Measurements from ENCODE around the gene ANKRD62.
"Not testable (repeated sequence)": the region's sequence is repeated elsewhere in the genome, so short reads cannot be mapped to it uniquely, and the experiment has no call there.

Gene ANKRD62

DNA sequence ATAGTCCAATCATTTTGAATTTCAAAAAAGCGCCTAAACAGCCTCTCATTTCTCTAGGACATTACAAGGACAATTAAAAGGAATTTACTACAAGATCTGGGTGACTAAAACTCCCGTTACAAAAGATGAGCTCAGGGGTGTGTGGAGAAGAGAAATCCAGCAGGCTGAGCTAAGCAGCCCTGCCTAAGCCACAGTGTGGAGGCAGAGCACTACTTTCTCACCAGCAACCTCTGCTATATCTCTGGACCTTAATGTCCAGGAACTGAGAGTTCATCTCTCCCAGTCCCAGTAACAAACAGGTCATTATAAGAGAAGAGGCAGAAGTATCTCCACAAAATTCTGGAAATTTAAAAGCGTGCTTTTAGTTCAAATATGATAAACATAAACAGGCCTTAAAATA, 18.9 kb upstream of the ANKRD62 start:
- H3K9me3 ChIP-seq (ENCODE audit: insufficient read depth, low read depth, low read length): no peaks in the 10 kb centered on the region
- no peak overlapping the region for H4K8ac ChIP-seq (ENCODE audit: low read depth, low read length)
- no peak overlapping the region for H2BK5ac ChIP-seq (ENCODE audit: low read depth, low read length, poor library complexity)
- no peaks in the 10 kb centered on the region for H3K27me3 ChIP-seq (ENCODE audit: insufficient read depth, low read length)
- no peak overlapping the region for H4K91ac ChIP-seq (ENCODE audit: low read depth, low read length)
- no CpG with 5 or more reads among the region's 3 CpGs for WGBS (ENCODE audit: extremely low coverage, insufficient coverage, insufficient read length)
- H3K14ac ChIP-seq (ENCODE audit: low read length): no peak overlapping the region
- H3K79me2 ChIP-seq (ENCODE audit: control insufficient read depth, insufficient read depth, low read length, poor library complexity): no peaks in the 10 kb centered on the region
- no peak overlapping the region for H3K23ac ChIP-seq (ENCODE audit: low read length)
- H3K18ac ChIP-seq (ENCODE audit: low read length): no peak overlapping the region
- no peak overlapping the region for H2BK12ac ChIP-seq (ENCODE audit: low read length)
- H3K9ac ChIP-seq (ENCODE audit: low read length): no peak overlapping the region
- no peak overlapping the region for H4K12ac ChIP-seq (ENCODE audit: low read depth, low read length)
- H3K4ac ChIP-seq (ENCODE audit: low read depth, low read length): no peak overlapping the region
- H2AK5ac ChIP-seq (ENCODE audit: low read length): no peak overlapping the region
- no peak overlapping the region for H2BK120ac ChIP-seq (ENCODE audit: insufficient read depth, low read length, poor library complexity)
- no peaks in the 10 kb centered on the region for H3K79me1 ChIP-seq (ENCODE audit: low read length)
- H3K36me3 ChIP-seq (ENCODE audit: control insufficient read depth in 1 of 2, insufficient read depth in 2 of 2, low read length in 2 of 2): no peaks in the 10 kb centered on the region
- H3K4me3 ChIP-seq (ENCODE audit: low read depth, low read length): no peak overlapping the region
- H2AFZ ChIP-seq (ENCODE audit: insufficient read depth, low read length, poor library complexity): no peak overlapping the region
- no peak for DNase-seq
- H3K4me1 ChIP-seq (ENCODE audit: control insufficient read depth in 1 of 2, insufficient read depth in 2 of 2, low read length in 2 of 2): no peaks in the 10 kb centered on the region
- no peak overlapping the region for H3K4me2 ChIP-seq (ENCODE audit: low read length)
- no peak overlapping the region for H3K27ac ChIP-seq (ENCODE audit: low read depth, low read length)

DNA sequence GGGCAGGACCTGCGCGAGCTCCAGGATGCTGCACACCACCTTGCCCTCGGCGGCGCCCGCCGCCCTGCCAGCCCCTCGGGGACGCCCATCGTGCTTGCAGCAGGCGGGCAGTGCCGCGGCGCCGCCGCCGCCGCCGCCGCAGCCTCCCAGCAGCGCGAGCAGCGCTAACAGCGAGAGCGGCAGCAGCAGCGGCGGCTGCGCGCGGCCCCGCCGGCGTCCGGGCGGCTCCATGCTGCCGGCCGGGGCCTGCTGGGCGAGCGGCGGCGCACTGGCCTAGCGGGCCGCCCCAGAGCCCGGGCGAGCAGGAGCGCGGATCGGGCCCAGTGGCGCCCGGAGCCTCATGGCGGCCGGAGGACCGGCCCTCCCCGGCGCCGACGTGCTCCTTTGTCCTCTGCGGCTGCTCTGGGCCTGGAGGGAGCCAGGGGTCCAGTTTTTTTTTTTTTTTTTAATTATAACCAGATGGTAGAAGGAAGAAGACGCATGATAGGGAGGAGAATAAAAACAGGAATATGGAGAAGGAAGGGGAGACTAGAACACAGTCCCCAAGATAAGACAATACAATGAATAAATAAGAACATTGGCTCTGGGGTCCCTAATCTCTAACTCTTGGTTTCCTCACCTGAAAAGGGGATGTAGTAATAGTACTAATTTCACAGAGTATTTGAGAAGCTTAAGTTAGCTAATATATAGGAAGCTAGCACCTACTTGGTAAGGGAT, 17.1 kb upstream of the ANKRD62 start:
- no CpG with 5 or more reads among the region's 59 CpGs for WGBS (ENCODE audit: extremely low coverage, insufficient coverage, insufficient read length)
- Histone ChIP-seq H3K4ac (ENCODE audit: low read depth, low read length) (no peak overlapping the region), H3K36me3 (ENCODE audit: control insufficient read depth in 1 of 2, insufficient read depth in 2 of 2, low read length in 2 of 2) (no peaks in the 10 kb centered on the region), H3K79me2 (ENCODE audit: control insufficient read depth, insufficient read depth, low read length, poor library complexity) (no peaks in the 10 kb centered on the region), H2BK12ac (ENCODE audit: low read length) (no peak overlapping the region), H2BK5ac (ENCODE audit: low read depth, low read length, poor library complexity) (no peak overlapping the region), H2AFZ (ENCODE audit: insufficient read depth, low read length, poor library complexity) (no peak overlapping the region), H3K18ac (ENCODE audit: low read length) (no peak overlapping the region), H3K79me1 (ENCODE audit: low read length) (no peaks in the 10 kb centered on the region), H3K4me3 (ENCODE audit: low read depth, low read length) (no peak overlapping the region), H4K12ac (ENCODE audit: low read depth, low read length) (no peak overlapping the region), H3K4me1 (ENCODE audit: control insufficient read depth in 1 of 2, insufficient read depth in 2 of 2, low read length in 2 of 2) (no peaks in the 10 kb centered on the region), H3K14ac (ENCODE audit: low read length) (no peak overlapping the region), H4K8ac (ENCODE audit: low read depth, low read length) (no peak overlapping the region), H3K27ac (ENCODE audit: low read depth, low read length) (no peak overlapping the region), H3K4me2 (ENCODE audit: low read length) (peak overlapping the region; percentile 53), H4K91ac (ENCODE audit: low read depth, low read length) (no peak overlapping the region), H2BK120ac (ENCODE audit: insufficient read depth, low read length, poor library complexity) (no peak overlapping the region), H3K23ac (ENCODE audit: low read length) (no peak overlapping the region), H2AK5ac (ENCODE audit: low read length) (no peak overlapping the region), H3K9ac (ENCODE audit: low read length) (no peak overlapping the region), H3K9me3 (ENCODE audit: insufficient read depth, low read depth, low read length) (no peaks in the 10 kb centered on the region), H3K27me3 (ENCODE audit: insufficient read depth, low read length) (no peaks in the 10 kb centered on the region)
- peak; percentile 24 to 69 for DNase-seq

DNA sequence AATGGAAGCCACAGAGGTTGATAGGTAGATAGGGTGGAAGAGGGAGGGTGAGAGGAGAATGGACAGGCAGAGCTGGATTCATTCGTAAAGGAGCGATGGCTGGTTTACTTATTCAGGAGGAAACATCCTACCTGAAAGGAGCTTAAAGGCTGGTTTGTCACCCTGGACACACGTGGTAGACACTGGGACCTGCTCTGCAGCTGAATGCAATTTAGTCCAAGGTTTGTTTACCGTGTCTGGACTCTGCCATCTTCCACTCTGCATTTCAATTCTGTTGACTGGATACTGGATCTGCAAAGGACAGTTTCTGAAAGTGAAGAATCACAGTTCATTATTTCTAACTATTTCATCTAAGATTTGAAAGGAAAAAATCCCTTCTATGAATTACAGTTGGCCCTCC, 15.6 kb upstream of the ANKRD62 start:
- H4K12ac ChIP-seq (ENCODE audit: low read depth, low read length); H3K36me3 ChIP-seq (ENCODE audit: control insufficient read depth in 1 of 2, insufficient read depth in 2 of 2, low read length in 2 of 2); H3K23ac ChIP-seq (ENCODE audit: low read length); H2AFZ ChIP-seq (ENCODE audit: insufficient read depth, low read length, poor library complexity); DNase-seq; H2BK12ac ChIP-seq (ENCODE audit: low read length); H3K9me3 ChIP-seq (ENCODE audit: insufficient read depth, low read depth, low read length); H2BK120ac ChIP-seq (ENCODE audit: insufficient read depth, low read length, poor library complexity); H2BK5ac ChIP-seq (ENCODE audit: low read depth, low read length, poor library complexity); H3K27ac ChIP-seq (ENCODE audit: low read depth, low read length); H3K18ac ChIP-seq (ENCODE audit: low read length); H3K79me2 ChIP-seq (ENCODE audit: control insufficient read depth, insufficient read depth, low read length, poor library complexity); H3K4me3 ChIP-seq (ENCODE audit: low read depth, low read length); H2AK5ac ChIP-seq (ENCODE audit: low read length); H4K8ac ChIP-seq (ENCODE audit: low read depth, low read length); H3K27me3 ChIP-seq (ENCODE audit: insufficient read depth, low read length); H3K9ac ChIP-seq (ENCODE audit: low read length); H3K4me1 ChIP-seq (ENCODE audit: control insufficient read depth in 1 of 2, insufficient read depth in 2 of 2, low read length in 2 of 2); H3K4me2 ChIP-seq (ENCODE audit: low read length); H3K14ac ChIP-seq (ENCODE audit: low read length); H4K91ac ChIP-seq (ENCODE audit: low read depth, low read length); H3K4ac ChIP-seq (ENCODE audit: low read depth, low read length); H3K79me1 ChIP-seq (ENCODE audit: low read length): not testable (repeated sequence)
- WGBS (ENCODE audit: extremely low coverage, insufficient coverage, insufficient read length): no CpG with 5 or more reads among the region's 4 CpGs

DNA sequence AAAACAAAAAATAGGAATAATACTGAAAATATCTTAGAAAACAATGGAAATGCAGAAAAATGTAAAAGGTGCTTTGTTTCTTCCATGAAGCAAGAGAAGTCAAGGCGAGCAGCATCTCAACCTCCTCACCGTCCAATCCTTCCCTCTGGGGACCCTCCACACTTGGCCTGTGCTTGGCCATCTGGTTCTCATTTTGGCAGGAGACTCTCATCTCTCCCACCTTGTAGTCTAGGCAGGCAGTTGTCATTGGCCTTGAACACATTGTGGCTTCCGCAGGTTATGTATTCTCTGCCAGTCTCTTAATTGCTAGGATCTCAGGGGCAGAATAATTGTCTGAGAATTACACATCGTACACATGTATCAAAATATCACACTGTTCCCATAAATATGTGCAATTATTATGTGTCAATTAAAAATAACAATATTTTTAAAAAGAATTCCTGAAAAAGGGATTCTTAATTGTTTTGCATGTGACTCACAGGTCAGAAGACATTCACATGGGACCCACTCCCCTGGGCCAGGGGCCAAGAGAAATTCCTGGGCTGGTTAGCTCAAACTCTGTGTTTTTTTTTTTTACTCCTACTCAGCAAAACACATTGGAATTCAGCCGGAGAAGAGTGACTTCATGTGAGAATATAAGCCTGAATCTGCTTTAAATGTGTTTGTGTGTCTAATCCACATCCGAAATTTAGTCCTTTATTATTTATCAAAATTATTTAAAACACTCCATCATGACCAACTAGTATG, 14.0 kb upstream of the ANKRD62 start:
- H2AFZ ChIP-seq (ENCODE audit: insufficient read depth, low read length, poor library complexity): no peak overlapping the region
- no peak overlapping the region for H4K12ac ChIP-seq (ENCODE audit: low read depth, low read length)
- no peak overlapping the region for H3K4ac ChIP-seq (ENCODE audit: low read depth, low read length)
- no peak overlapping the region for H4K8ac ChIP-seq (ENCODE audit: low read depth, low read length)
- H3K4me2 ChIP-seq (ENCODE audit: low read length): no peak overlapping the region
- no peak overlapping the region for H3K14ac ChIP-seq (ENCODE audit: low read length)
- no peaks in the 10 kb centered on the region for H3K4me1 ChIP-seq (ENCODE audit: control insufficient read depth in 1 of 2, insufficient read depth in 2 of 2, low read length in 2 of 2)
- no peak overlapping the region for H3K23ac ChIP-seq (ENCODE audit: low read length)
- peak overlapping the region; percentile 56 for H3K9ac ChIP-seq (ENCODE audit: low read length)
- H3K27ac ChIP-seq (ENCODE audit: low read depth, low read length): no peak overlapping the region
- H3K27me3 ChIP-seq (ENCODE audit: insufficient read depth, low read length): no peaks in the 10 kb centered on the region
- no peak overlapping the region for H2BK5ac ChIP-seq (ENCODE audit: low read depth, low read length, poor library complexity)
- no peak overlapping the region for H2AK5ac ChIP-seq (ENCODE audit: low read length)
- no peak overlapping the region for H2BK120ac ChIP-seq (ENCODE audit: insufficient read depth, low read length, poor library complexity)
- no peak overlapping the region for H2BK12ac ChIP-seq (ENCODE audit: low read length)
- no peaks in the 10 kb centered on the region for H3K9me3 ChIP-seq (ENCODE audit: insufficient read depth, low read depth, low read length)
- H3K79me1 ChIP-seq (ENCODE audit: low read length): no peaks in the 10 kb centered on the region
- H3K18ac ChIP-seq (ENCODE audit: low read length): no peak overlapping the region
- no peaks in the 10 kb centered on the region for H3K36me3 ChIP-seq (ENCODE audit: control insufficient read depth in 1 of 2, insufficient read depth in 2 of 2, low read length in 2 of 2)
- no peak overlapping the region for H4K91ac ChIP-seq (ENCODE audit: low read depth, low read length)
- no CpG with 5 or more reads among the region's 6 CpGs for WGBS (ENCODE audit: extremely low coverage, insufficient coverage, insufficient read length)
- H3K79me2 ChIP-seq (ENCODE audit: control insufficient read depth, insufficient read depth, low read length, poor library complexity): no peaks in the 10 kb centered on the region
- H3K4me3 ChIP-seq (ENCODE audit: low read depth, low read length): no peak overlapping the region
- DNase-seq: no peak

Measured in trophoblast cell (in vitro differentiated cells and primary cell).